ENCODE data around the gene SOX14. TPM values are rescaled to one million over a fixed set of nuclear protein-coding genes. Genes with fewer than 3 reads are reported as not detected.

Gene SOX14
- polyA plus RNA-seq, 3 donors = not detected

Other genes with a start within 250 kb of the SOX14 start
- gene CLDN18, start 245.8 kb downstream of the SOX14 start, polyA plus RNA-seq (ENCODE audit: insufficient read length in 3 of 3) = under 1 TPM; 0.71 to 0.79 (median 0.78) TPM